Liver (tissue), 9 donors: Measurements from ENCODE around the gene ZNF473. TPM values are rescaled to one million over a fixed set of nuclear protein-coding genes. Genes with fewer than 3 reads are reported as not detected.

Experiments
- DNase-seq: peaks from one replicate; pipeline ENCODE4 v3.0.0-alpha.2; 2017; ENCODE audit warnings: low spot score
- H3K27ac ChIP-seq, 2 donors: one replicate each; pipeline ENCODE4 v1.7.0; 2013; ENCODE audit warnings: inconsistent platforms in 2 of 2, low read length in 2 of 2, control low read depth in 1 of 2, low read depth in 1 of 2, mild to moderate bottlenecking in 1 of 2
- H3K27me3 ChIP-seq, 4 donors: one replicate each; pipeline versions ENCODE4 v1.6.1 to v1.7.0; 2013; ENCODE audit warnings: low read length in 3 of 4, inconsistent platforms in 1 of 4, mild to moderate bottlenecking in 1 of 4, moderate library complexity in 1 of 4; ENCODE audit not compliant: control insufficient read depth in 4 of 4, insufficient read depth in 4 of 4
- H3K36me3 ChIP-seq, 4 donors: one replicate each; pipeline versions ENCODE4 v1.6.1 to v1.7.0; 2013; ENCODE audit warnings: low read length in 3 of 4, mild to moderate bottlenecking in 3 of 4, low read depth in 1 of 4, moderate library complexity in 1 of 4; ENCODE audit not compliant: control insufficient read depth in 4 of 4, insufficient read depth in 3 of 4
- H3K4me1 ChIP-seq, 4 donors: one replicate each; pipeline versions ENCODE4 v1.6.1 to v1.7.0; 2013; ENCODE audit warnings: low read length in 3 of 4, mild to moderate bottlenecking in 3 of 4, moderate library complexity in 1 of 4; ENCODE audit not compliant: control insufficient read depth in 4 of 4, insufficient read depth in 4 of 4
- H3K4me3 ChIP-seq, 3 donors: one replicate each; pipeline versions ENCODE4 v1.6.1 to v1.7.0; 2013; ENCODE audit warnings: low read length in 3 of 3, control low read depth in 1 of 3, low read depth in 1 of 3, mild to moderate bottlenecking in 1 of 3
- H3K9ac ChIP-seq, 2 donors: one replicate each; pipeline ENCODE4 v1.7.0; 2013; ENCODE audit warnings: low read length in 2 of 2, mild to moderate bottlenecking in 2 of 2, moderate library complexity in 2 of 2, control low read depth in 1 of 2, low read depth in 1 of 2
- H3K9me3 ChIP-seq, 4 donors: one replicate each; pipeline versions ENCODE4 v1.6.1 to v1.7.0; 2013; ENCODE audit warnings: low read length in 3 of 4; ENCODE audit not compliant: control insufficient read depth in 4 of 4
- FOXA1 ChIP-seq: IDR thresholded peaks from 2 replicates; pipeline ENCODE4 v1.6.1; 2016; ENCODE audit warnings: antibody characterized with exemption
- FOXA2 ChIP-seq: IDR thresholded peaks from 2 replicates; pipeline ENCODE4 v1.6.1; 2016; ENCODE audit warnings: antibody characterized with exemption
- GABPA ChIP-seq, 2 donors: IDR thresholded peaks in 1 of 2; conservative IDR thresholded peaks in 1 of 2; 2 replicates each; pipeline ENCODE4 v1.6.1; 2016; ENCODE audit warnings: antibody characterized with exemption in 2 of 2, mild to moderate bottlenecking in 1 of 2, moderate library complexity in 1 of 2
- HNF4A ChIP-seq, 2 donors: conservative IDR thresholded peaks; 2 replicates each; pipeline ENCODE4 v1.6.1; 2016; ENCODE audit warnings: antibody characterized with exemption in 2 of 2, mild to moderate bottlenecking in 2 of 2
- MAX ChIP-seq: IDR thresholded peaks from 2 replicates; pipeline ENCODE4 v1.6.1; 2016; ENCODE audit warnings: antibody characterized with exemption
- NR2F2 ChIP-seq: IDR thresholded peaks from 2 replicates; pipeline ENCODE4 v1.6.1; 2016; ENCODE audit warnings: antibody characterized with exemption
- RAD21 ChIP-seq, 2 donors: IDR thresholded peaks; 2 replicates each; pipeline ENCODE4 v1.6.1; 2016; ENCODE audit warnings: antibody characterized with exemption in 2 of 2, mild to moderate bottlenecking in 2 of 2
- REST ChIP-seq: IDR thresholded peaks from 2 replicates; pipeline ENCODE4 v1.6.1; 2016; ENCODE audit warnings: antibody characterized with exemption, mild to moderate bottlenecking
- RXRA ChIP-seq, 2 donors: IDR thresholded peaks; 2 replicates each; pipeline ENCODE4 v1.6.1; 2017 to 2018; ENCODE audit warnings: antibody characterized with exemption in 2 of 2, mild to moderate bottlenecking in 1 of 2
- SP1 ChIP-seq: IDR thresholded peaks from 2 replicates; pipeline ENCODE4 v1.6.1; 2018; ENCODE audit warnings: antibody characterized with exemption, mild to moderate bottlenecking
- YY1 ChIP-seq: IDR thresholded peaks from 2 replicates; pipeline ENCODE4 v1.6.1; 2016; ENCODE audit warnings: antibody characterized with exemption, mild to moderate bottlenecking
- WGBS: extraction: QIAGEN DNeasy Blood & Tissue Kit; methylation state at CpG from one replicate; pipeline ENCODE4 v1.1.7; 2013; 5-methylcytosine and 5-hydroxymethylcytosine counted together
- polyA plus RNA-seq, 2 donors: library from polyadenylated mRNA; stranded (reverse) in 1 of 2; unstranded in 1 of 2; fragments of 200-250 nt in 1 of 2; fragments of >200 nt in 1 of 2; fragmentation: Nextera tagmentation in 1 of 2; extraction: Ambion mirVana in 1 of 2; gene quantifications; one replicate each; pipeline versions ENCODE4 v1.2.1 to v1.2.3, GENCODE V29; 2013 to 2015
- total RNA-seq, 2 donors: library from RNA; depleted of rRNA; stranded (reverse); fragments of >200 nt; gene quantifications; one replicate each; pipeline ENCODE4 v1.2.3, GENCODE V29; 2014
- TF ChIP-seq, protein P1 (sequence below): fragments of 150-350 bp; IDR thresholded peaks from 2 replicates; pipeline ENCODE4 v1.5.1; 2017; ENCODE audit warnings: improper control_type of control experiment, low read depth, low read length; ENCODE audit not compliant: missing input control
- TF ChIP-seq, protein P2 (sequence below): IDR thresholded peaks from 2 replicates; pipeline ENCODE4 v1.6.1; 2016; ENCODE audit warnings: antibody characterized with exemption
- TF ChIP-seq, protein P3 (sequence below): IDR thresholded peaks from 2 replicates; pipeline ENCODE4 v1.6.1; 2016; ENCODE audit warnings: antibody characterized with exemption
- donor health status: healthy.
- donor health status: healthy.
- donor health status: healthy.
- donor health status: healthy.
- donor health status: healthy.

Gene ZNF473
- total and polyA plus RNA-seq, 4 donors = 0.92 to 4.0 (median 2.8) TPM

DNA sequence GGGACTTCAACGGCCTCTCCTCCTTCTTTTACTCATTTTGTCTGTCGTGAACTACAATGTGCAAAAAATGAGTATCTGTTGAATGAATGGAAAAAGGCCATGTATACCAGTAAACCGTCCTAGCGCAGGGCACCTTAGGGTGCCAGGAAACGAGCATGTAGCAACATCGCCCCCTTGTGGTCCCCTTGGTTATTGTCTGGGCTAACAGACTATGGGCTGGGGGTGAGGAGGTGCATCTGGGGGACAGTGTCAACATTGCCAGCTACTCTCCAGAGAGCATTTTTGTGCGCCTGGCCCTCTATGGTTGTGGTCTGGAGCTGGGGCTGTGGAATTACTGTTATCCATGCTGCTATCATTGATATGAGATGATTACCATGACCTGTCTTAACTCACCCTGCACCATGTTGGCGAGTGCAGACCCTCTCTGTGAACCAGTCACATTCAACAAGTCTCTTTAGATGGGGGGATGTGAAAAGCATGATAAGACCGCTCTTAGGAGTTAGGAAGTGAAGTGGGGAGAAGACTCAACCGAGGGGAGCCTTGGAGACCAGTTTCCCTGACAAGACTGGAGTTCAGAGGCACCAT, 42.1 kb upstream of the ZNF473 start:
- DNase-seq = peak; percentile 85
- H3K4me3 ChIP-seq = no peak overlapping the region
- H3K27ac ChIP-seq = no peak overlapping the region
- no peaks in the 10 kb centered on the region for H3K4me1 ChIP-seq
- no peaks in the 10 kb centered on the region for H3K27me3 ChIP-seq
- TF ChIP-seq, protein P1, sequence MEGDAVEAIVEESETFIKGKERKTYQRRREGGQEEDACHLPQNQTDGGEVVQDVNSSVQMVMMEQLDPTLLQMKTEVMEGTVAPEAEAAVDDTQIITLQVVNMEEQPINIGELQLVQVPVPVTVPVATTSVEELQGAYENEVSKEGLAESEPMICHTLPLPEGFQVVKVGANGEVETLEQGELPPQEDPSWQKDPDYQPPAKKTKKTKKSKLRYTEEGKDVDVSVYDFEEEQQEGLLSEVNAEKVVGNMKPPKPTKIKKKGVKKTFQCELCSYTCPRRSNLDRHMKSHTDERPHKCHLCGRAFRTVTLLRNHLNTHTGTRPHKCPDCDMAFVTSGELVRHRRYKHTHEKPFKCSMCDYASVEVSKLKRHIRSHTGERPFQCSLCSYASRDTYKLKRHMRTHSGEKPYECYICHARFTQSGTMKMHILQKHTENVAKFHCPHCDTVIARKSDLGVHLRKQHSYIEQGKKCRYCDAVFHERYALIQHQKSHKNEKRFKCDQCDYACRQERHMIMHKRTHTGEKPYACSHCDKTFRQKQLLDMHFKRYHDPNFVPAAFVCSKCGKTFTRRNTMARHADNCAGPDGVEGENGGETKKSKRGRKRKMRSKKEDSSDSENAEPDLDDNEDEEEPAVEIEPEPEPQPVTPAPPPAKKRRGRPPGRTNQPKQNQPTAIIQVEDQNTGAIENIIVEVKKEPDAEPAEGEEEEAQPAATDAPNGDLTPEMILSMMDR = peak; percentile 85
- peak; percentile 56 for TF ChIP-seq REST
- TF ChIP-seq FOXA1 = no peak
- TF ChIP-seq FOXA2 = no peak
- no peak for TF ChIP-seq SP1
- TF ChIP-seq YY1 = no peak
- peak; percentile 93 to 96 for TF ChIP-seq RAD21 (IDR thresholded peaks at IDR 0.05)
- TF ChIP-seq GABPA (IDR thresholded peaks at IDR 0.05 in 1 of 2, conservative IDR thresholded peaks at IDR 0.05 in 1 of 2) = no peak
- no peak for TF ChIP-seq NR2F2
- WGBS = 46% methylated on average over 10 of the region's 10 CpGs
- H3K9ac ChIP-seq = no peak overlapping the region
- no peaks in the 10 kb centered on the region for H3K9me3 ChIP-seq
- peaks cover 4 to 39% (median 28%) of the 10 kb centered on the region in 4 donors for H3K36me3 ChIP-seq

DNA sequence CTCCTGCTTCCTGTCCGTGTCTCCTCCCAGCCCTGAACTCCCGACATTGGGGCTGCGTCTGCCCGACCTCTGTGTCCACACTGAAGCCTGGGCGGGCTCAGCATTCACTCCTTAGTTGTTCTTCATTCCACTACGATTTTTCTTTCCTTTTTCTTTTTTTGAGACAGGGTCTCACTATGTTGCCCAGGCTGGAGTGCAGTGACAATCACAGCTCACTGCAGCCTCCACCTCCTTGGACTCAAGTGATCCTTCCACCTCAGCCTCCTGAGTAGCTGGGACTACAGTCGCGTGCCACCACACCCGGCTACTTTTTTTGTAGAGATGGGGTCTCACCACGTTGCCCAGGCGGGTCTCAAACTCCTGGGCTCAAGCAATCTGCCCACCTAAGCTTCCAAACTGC, 41.3 kb upstream of the ZNF473 start:
- Histone ChIP-seq H3K27me3 (no peaks in the 10 kb centered on the region), H3K9ac (no peak overlapping the region), H3K27ac (no peak overlapping the region), H3K9me3 (no peaks in the 10 kb centered on the region), H3K4me3 (no peak overlapping the region), H3K4me1 (no peaks in the 10 kb centered on the region), H3K36me3 (peaks cover 6 to 41% (median 29%) of the 10 kb centered on the region in 4 donors)
- 89% methylated on average over 11 of the region's 11 CpGs for WGBS
- DNase-seq = no peak
- TF ChIP-seq, protein P2, sequence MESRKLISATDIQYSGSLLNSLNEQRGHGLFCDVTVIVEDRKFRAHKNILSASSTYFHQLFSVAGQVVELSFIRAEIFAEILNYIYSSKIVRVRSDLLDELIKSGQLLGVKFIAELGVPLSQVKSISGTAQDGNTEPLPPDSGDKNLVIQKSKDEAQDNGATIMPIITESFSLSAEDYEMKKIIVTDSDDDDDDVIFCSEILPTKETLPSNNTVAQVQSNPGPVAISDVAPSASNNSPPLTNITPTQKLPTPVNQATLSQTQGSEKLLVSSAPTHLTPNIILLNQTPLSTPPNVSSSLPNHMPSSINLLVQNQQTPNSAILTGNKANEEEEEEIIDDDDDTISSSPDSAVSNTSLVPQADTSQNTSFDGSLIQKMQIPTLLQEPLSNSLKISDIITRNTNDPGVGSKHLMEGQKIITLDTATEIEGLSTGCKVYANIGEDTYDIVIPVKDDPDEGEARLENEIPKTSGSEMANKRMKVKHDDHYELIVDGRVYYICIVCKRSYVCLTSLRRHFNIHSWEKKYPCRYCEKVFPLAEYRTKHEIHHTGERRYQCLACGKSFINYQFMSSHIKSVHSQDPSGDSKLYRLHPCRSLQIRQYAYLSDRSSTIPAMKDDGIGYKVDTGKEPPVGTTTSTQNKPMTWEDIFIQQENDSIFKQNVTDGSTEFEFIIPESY = no peak

GRCh38 chr19:49985871-49986270, 39.9 kb upstream of the ZNF473 start:
- Histone ChIP-seq H3K9me3 (no peaks in the 10 kb centered on the region), H3K27me3 (no peaks in the 10 kb centered on the region), H3K36me3 (peaks cover 6 to 50% (median 36%) of the 10 kb centered on the region in 4 donors), H3K9ac (no peak overlapping the region), H3K4me1 (no peaks in the 10 kb centered on the region), H3K27ac (no peak overlapping the region), H3K4me3 (no peak overlapping the region)
- WGBS = 67% methylated on average over 3 of the region's 3 CpGs
- no peak for DNase-seq
- TF ChIP-seq, protein P3, sequence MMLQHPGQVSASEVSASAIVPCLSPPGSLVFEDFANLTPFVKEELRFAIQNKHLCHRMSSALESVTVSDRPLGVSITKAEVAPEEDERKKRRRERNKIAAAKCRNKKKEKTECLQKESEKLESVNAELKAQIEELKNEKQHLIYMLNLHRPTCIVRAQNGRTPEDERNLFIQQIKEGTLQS = no peak
- TF ChIP-seq FOXA2 (no peak), RXRA (IDR thresholded peaks at IDR 0.05) (no peak), MAX (no peak), HNF4A (conservative IDR thresholded peaks at IDR 0.05) (no peak)
- TF ChIP-seq, protein P2 = no peak
